Measurements from ENCODE around the gene NSD2.

GRCh38 chr4:1960170-1960825 lies 89.1 kb downstream of the NSD2 start:
- no peak for TF ChIP-seq POLR2AphosphoS5 (IDR thresholded peaks at IDR 0.05; ENCODE audit: low read depth, low read length)
- no peak for TF ChIP-seq REST (IDR thresholded peaks at IDR 0.05; ENCODE audit: insufficient read depth in 1 of 2, low read depth in 2 of 2, low read length in 2 of 2)
- TF ChIP-seq TAF1 (IDR thresholded peaks at IDR 0.05; ENCODE audit: borderline replicate concordance, insufficient read depth, low read length), result no peak

All from PFSK-1 (cell line).